Hepatocyte (in vitro differentiated cells): ENCODE data around the gene FPGS. TPM values are rescaled to one million over a fixed set of nuclear protein-coding genes. Genes with fewer than 3 reads are reported as not detected.

Experiments used
- DNase-seq: peaks from one replicate; pipeline ENCODE4 v3.0.0-alpha.2; 2016; ENCODE audit warnings: low spot score
- H2AFZ ChIP-seq: fragments of 200-600 bp; sonication (generic); 2 replicates; pipeline ENCODE4 v1.6.0; 2016; ENCODE audit warnings: antibody characterized with exemption, mild to moderate bottlenecking
- H3K27ac ChIP-seq: fragments of 200-600 bp; sonication (generic); 2 replicates; pipeline ENCODE4 v1.5.1; 2016; ENCODE audit warnings: mild to moderate bottlenecking
- H3K27me3 ChIP-seq: fragments of 200-600 bp; sonication (generic); 2 replicates; pipeline ENCODE4 v1.6.1; 2016
- H3K36me3 ChIP-seq: fragments of 200-600 bp; sonication (generic); replicated peaks from 2 replicates; pipeline ENCODE4 v1.5.1; 2016; ENCODE audit warnings: low read depth; ENCODE audit not compliant: insufficient read depth
- H3K4me1 ChIP-seq: fragments of 200-600 bp; sonication (generic); 2 replicates; pipeline ENCODE4 v1.5.1; 2016; ENCODE audit warnings: mild to moderate bottlenecking, moderate library complexity; ENCODE audit not compliant: insufficient read depth
- H3K4me2 ChIP-seq: fragments of 200-600 bp; sonication (generic); 2 replicates; pipeline ENCODE4 v1.6.0; 2016
- H3K4me3 ChIP-seq: fragments of 200-600 bp; sonication (generic); 2 replicates; pipeline ENCODE4 v1.5.1; 2016; ENCODE audit warnings: mild to moderate bottlenecking
- H3K79me2 ChIP-seq: fragments of 200-600 bp; sonication (generic); 2 replicates; pipeline ENCODE4 v1.6.0; 2017; ENCODE audit warnings: mild to moderate bottlenecking
- H3K9me2 ChIP-seq: fragments of 200-600 bp; sonication (generic); replicated peaks from 2 replicates; pipeline ENCODE4 v1.6.0; 2017; ENCODE audit warnings: mild to moderate bottlenecking; ENCODE audit not compliant: insufficient read depth
- H3K9me3 ChIP-seq: fragments of 200-600 bp; sonication (generic); 2 replicates; pipeline ENCODE4 v1.5.1; 2016; ENCODE audit warnings: low read depth, mild to moderate bottlenecking
- H4K20me1 ChIP-seq: fragments of 200-600 bp; sonication (generic); 2 replicates; pipeline ENCODE4 v1.6.0; 2016; ENCODE audit warnings: mild to moderate bottlenecking; ENCODE audit not compliant: insufficient read depth, poor library complexity, severe bottlenecking
- CTCF ChIP-seq: fragments of 200-600 bp; sonication (generic); IDR thresholded peaks from 2 replicates; pipeline ENCODE4 v1.5.1; 2016; ENCODE audit warnings: antibody characterized with exemption, mild to moderate bottlenecking; ENCODE audit not compliant: poor library complexity
- EZH2 ChIP-seq: fragments of 200-600 bp; sonication (generic); IDR thresholded peaks from 2 replicates; pipeline ENCODE4 v1.6.1; 2016; ENCODE audit warnings: antibody characterized with exemption, mild to moderate bottlenecking, borderline replicate concordance
- EZH2phosphoT487 ChIP-seq: fragments of 200-600 bp; sonication (generic); IDR thresholded peaks from one replicate; pipeline ENCODE4 v1.6.1; 2018; ENCODE audit warnings: antibody characterized with exemption, mild to moderate bottlenecking, low read depth, moderate library complexity; ENCODE audit not compliant: unreplicated experiment, severe bottlenecking
- WGBS: methylation state at CpG from one replicate; pipeline ENCODE4 v1.1.6; 2016; ENCODE audit warnings: low lambda C conversion rate; ENCODE audit errors: missing lambda C conversion rate; 5-methylcytosine and 5-hydroxymethylcytosine counted together
- polyA plus RNA-seq: library from polyadenylated mRNA; unstranded; fragments of >200 nt; fragmentation: Nextera tagmentation; extraction: Ambion mirVana; gene quantifications from 2 replicates; pipeline ENCODE4 v1.2.1, GENCODE V29; 2016
- total RNA-seq: library from RNA; depleted of rRNA; stranded (reverse); fragments of >200 nt; gene quantifications from 2 replicates; pipeline ENCODE4 v1.2.3, GENCODE V29; 2014

FPGS gene
- total and polyA plus RNA-seq, 2 experiments from 2014 or later = 27.4 to 48.5 TPM

GRCh38 chr9:127767909-127768331 lies 34.8 kb upstream of the FPGS start:
- no peaks in the 10 kb centered on the region for H3K9me3 ChIP-seq
- no peaks in the 10 kb centered on the region for H3K36me3 ChIP-seq
- H3K4me3 ChIP-seq = no peak overlapping the region
- H3K27ac ChIP-seq = peak overlapping the region; percentile 84
- DNase-seq = peak; percentile 44
- H2AFZ ChIP-seq = no peak overlapping the region
- no peaks in the 10 kb centered on the region for H4K20me1 ChIP-seq
- no peaks in the 10 kb centered on the region for H3K27me3 ChIP-seq
- TF ChIP-seq CTCF (no peak), EZH2 (no peak), EZH2phosphoT487 (no peak)
- WGBS = 30% methylated on average over 11 of the region's 13 CpGs
- H3K79me2 ChIP-seq = no peaks in the 10 kb centered on the region
- no peaks in the 10 kb centered on the region for H3K9me2 ChIP-seq
- peak overlapping the region; percentile 56 for H3K4me2 ChIP-seq
- peaks cover 12% of the 10 kb centered on the region for H3K4me1 ChIP-seq

GRCh38 chr9:127768698-127769097 lies 34.0 kb upstream of the FPGS start:
- peak overlapping the region; percentile 84 for H3K27ac ChIP-seq
- peaks cover 12% of the 10 kb centered on the region for H3K4me1 ChIP-seq
- TF ChIP-seq EZH2 = no peak
- no peak for TF ChIP-seq EZH2phosphoT487
- TF ChIP-seq CTCF = no peak
- no peaks in the 10 kb centered on the region for H3K27me3 ChIP-seq
- no peak overlapping the region for H3K4me3 ChIP-seq
- no peaks in the 10 kb centered on the region for H3K9me2 ChIP-seq
- WGBS = 92% methylated on average over 8 of the region's 8 CpGs
- no peaks in the 10 kb centered on the region for H3K36me3 ChIP-seq
- H2AFZ ChIP-seq = no peak overlapping the region
- no peaks in the 10 kb centered on the region for H3K9me3 ChIP-seq
- no peak for DNase-seq
- no peaks in the 10 kb centered on the region for H3K79me2 ChIP-seq
- H3K4me2 ChIP-seq = no peak overlapping the region
- H4K20me1 ChIP-seq = no peaks in the 10 kb centered on the region

- H4K20me1 ChIP-seq = no peaks in the 10 kb centered on the region
- no peaks in the 10 kb centered on the region for H3K36me3 ChIP-seq
- peaks cover 12% of the 10 kb centered on the region for H3K4me1 ChIP-seq
- no peaks in the 10 kb centered on the region for H3K27me3 ChIP-seq
- no peak overlapping the region for H3K4me3 ChIP-seq
- no peak overlapping the region for H3K4me2 ChIP-seq
- H3K27ac ChIP-seq = peak overlapping the region; percentile 84
- no peaks in the 10 kb centered on the region for H3K79me2 ChIP-seq
- no peak overlapping the region for H2AFZ ChIP-seq
- H3K9me2 ChIP-seq = no peaks in the 10 kb centered on the region
- TF ChIP-seq EZH2phosphoT487 (no peak), EZH2 (no peak), CTCF (no peak)
- H3K9me3 ChIP-seq = no peaks in the 10 kb centered on the region
- no peak for DNase-seq
- 95% methylated on average over 5 of the region's 5 CpGs for WGBS
Observed at GRCh38 chr9:127769101-127769500, 33.6 kb upstream of the FPGS start.
